ENCODE measurements around the gene ZNF165.
"Not testable (repeated sequence)": the region's sequence is repeated elsewhere in the genome, so short reads cannot be mapped to it uniquely, and the experiment has no call there.

ZNF165 gene

DNA sequence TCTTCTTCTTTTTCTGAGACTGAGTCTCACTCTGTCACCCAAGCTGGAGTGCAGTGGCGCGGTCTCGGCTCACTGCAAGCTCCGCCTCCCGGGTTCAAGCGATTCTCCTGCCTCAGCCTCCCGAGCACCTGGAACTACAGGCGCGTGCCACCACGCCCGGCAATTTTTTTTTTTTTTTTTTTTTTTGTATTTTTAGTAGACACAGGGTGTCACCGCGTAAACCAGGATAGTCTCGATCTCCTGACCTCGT, at the start of gene ZNF165:
Gene ZNF165, plus strand, starts transcription at position 188 of the 250 bp plus-strand sequence. CDS start 4,913 bp downstream, outside the sequence.
- not testable (repeated sequence) for DNase-seq

DNA sequence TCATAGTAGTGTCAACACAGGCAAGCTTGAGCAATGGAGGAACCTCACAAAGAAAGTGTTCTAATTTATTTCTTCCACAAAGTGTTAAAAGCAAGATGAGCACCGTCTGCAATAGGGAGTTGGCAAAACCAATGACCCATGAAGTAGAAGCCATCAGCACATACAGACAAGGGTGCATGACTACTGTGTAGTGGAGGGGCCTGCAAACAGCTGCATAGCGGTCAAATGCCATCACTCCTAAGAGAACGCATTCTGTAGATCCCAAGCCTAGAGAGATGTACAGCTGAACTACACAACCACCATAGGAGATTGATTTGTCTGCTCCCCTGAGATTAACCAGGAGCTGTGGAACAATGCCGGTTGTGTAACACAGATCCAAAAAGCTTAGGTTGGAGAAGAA, 26.8 kb upstream of the ZNF165 start:
- no peak for DNase-seq

DNA sequence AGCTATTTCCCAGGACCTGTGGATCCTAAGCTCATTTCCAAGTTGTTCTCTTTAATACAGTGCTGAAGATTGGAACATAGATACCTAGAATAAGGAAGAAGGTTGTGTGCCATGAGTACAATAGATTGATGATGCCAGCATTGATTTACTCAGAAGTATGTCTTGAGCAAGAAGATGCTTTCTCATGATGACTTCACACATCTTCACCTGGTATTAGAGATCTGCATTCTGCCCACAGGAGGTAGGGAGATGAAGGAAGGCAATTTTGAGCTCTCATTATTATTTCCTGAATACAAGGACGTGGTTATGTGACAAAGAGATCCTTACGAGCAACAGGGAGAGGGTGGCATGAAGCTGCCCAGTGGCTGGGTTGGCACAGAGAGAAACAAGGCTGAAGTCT, 20.0 kb upstream of the ZNF165 start:
- DNase-seq, result peak in 1 of 3 donors; percentile 1

DNA sequence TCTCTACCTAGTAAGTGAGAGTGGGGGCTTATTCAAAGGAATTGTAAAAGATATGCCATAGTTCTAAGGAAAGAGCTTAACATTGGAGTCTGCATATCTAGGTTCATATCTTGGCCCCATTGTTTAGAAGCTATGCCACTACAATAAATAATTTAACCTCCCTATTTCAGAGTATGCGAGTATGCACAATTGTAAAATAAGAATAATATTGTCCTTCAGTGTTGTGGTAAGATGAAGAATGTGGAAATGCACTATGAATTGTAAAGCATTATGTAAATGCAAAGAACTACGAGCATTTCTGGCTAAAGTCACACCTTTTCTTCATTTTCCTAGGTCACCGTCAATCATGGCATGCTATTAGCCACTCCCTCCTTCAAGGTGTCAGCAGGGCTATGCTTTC, 16.1 kb upstream of the ZNF165 start:
- no peak for DNase-seq

DNA sequence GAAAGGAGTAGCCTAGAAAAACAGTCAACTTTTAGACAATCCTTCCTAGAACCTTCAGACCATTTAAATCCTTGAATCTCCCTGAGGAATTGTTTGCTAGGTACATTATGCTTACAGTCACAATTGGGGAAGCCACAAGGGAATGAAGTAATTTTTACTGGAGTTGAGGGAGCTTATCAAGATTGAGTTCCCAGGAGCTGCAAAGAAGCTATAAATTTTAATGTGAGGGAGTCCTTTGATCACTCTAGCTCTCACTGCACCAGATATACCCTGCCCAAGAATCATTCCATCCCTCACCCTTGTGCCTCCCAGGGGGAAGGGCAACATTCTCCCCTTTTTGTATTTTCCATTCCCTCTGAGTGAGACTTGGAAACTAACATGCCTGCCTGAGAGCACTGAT, 12.3 kb upstream of the ZNF165 start:
- no peak for DNase-seq

DNA sequence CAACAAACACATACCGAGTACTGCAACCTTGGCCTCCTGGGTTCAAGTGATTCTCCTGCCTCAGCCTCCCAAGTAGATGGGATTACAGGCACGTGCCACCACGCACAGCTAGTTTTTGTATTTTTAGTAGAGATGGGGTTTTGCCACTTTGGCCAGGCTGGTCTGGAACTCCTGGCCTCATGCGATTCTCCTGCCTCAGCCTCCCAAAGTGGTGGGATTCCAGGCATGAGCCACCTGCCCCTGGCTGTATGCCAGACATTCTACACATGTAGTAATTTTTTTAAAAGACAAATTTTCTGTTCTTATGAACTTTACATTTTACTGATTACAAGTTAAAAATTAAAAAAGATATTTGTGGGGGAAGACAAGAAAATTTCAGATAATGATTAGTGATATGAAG, 9.4 kb upstream of the ZNF165 start:
- not testable (repeated sequence) for DNase-seq

DNA sequence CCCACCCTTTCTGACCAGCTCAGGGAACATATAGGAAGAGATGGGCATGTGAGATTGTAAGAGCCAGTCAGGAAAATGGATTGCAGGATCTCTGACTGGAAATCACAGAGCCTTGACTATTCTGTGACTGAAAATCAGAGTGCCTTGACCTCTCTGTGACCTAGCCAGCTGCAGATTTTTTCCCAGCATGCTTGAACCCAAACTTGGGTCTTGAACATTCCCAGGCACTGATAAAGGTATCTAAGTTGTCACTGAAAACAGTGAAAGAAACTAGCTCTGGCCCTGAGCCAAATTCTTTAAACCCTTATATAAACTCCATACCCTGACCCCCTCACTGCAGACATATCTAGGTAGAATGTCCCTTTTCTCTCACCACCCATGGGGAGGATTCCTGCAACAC, 2.3 kb upstream of the ZNF165 start:
- DNase-seq, result no peak

DNA sequence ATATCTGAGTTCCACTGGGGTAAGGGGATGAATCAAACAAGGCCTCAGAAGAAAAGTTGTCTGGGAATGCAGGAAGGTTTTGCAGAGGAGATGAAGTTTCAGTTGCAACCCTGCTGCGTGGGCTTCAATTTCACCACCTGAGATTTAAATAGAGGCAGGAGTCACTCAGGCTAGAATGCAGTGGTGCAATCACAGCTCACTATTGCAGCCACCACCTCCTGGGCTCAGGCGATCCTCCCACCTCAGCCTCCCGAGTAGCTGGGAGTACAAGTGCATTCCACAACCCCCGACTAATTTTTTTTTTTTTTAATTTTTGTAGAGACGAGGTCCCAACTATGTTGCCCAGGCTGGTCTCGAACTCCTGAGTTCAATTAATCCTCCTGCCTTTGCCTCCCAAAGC, 1.5 kb upstream of the ZNF165 start:
- DNase-seq, result no peak

DNA sequence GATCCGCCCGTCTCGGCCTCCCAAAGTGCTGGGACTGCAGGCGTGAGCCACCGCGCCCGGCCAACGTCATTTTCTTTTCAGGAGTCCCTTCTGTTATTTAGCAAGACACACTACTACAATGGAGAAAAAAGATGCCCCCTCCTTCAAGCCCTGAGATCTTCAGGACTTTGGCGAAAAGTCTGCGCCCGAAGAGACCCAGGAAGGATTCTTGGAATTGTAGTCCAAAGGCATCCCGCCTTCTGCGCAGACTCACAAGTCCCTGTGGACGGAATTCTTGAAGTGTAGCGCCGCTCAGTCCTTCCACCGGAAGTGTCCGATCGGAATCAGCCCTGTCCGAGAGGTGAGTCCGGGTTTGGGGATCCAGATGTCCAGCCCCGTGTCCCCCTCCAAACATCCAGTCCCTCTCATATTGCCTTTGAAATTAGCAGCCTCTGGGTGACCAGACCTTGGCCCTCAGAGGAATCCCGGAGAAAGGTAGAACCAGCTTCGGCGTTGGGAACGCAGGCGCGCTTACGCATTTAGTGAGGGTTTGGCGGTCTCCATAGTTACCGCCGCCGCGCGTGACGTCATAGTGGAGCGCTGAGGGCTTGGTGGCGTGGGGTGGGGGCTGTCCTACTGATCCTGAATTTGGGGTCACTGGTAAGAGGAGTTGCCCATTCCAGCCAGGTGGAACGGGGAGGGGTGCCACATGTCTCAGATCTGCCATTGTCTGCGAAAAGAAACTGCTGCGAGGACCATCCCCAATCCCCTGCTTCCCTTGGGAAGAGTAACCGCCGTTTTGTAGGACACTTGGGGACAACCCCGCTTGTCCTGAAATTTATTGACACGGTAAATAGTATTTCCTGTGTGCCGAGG, 490 bp downstream of the ZNF165 start:
- peak; percentile 94 to 97 (median 97) for DNase-seq

DNA sequence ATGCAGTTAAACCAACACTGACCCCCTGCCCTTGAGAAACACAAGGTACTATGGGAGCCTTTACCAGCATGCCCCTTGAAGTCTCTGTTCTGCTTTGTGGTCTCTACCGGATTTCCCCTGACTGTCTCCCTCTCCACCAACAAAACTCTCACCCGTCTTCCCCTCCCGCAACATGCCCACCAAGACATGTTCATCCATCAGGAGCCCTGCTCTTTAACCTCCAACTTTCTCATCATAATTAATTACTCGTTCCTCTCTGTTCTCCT, 1.1 kb downstream of the ZNF165 start:
- DNase-seq, result peak in 2 of 3 donors; percentile 9 to 10

DNA sequence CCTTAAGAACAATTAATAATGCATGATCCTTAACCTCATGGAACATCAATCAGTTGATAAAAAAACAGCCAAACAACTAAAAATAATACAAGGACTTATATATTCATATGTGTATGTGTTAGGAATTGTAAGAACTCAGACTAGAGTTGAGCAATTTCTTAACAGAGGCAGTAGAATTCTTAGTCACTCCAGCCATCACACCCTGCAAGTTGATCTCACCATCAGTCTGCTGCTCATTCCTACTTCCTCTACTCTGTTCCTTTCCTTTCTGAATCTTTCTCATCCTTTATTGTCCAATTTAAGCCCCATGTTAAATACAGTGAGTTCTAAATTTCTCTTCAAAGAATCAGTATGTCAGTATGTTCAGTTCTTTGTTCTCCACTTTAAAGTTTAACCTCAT, 2.6 kb downstream of the ZNF165 start:
- peak in 1 of 3 donors; percentile 16 for DNase-seq

DNA sequence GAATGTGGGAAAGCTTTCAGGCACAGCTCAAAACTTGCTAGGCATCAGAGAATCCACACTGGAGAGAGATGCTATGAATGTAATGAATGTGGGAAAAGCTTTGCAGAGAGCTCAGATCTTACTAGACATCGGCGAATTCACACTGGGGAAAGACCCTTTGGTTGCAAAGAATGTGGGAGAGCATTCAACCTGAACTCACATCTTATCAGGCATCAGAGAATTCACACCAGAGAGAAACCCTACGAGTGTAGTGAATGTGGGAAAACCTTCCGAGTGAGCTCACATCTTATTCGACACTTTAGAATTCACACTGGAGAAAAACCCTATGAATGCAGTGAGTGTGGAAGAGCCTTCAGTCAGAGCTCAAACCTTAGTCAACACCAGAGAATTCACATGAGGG, 8.7 kb downstream of the ZNF165 start:
- DNase-seq, result peak in 1 of 3 donors; percentile 13

DNA sequence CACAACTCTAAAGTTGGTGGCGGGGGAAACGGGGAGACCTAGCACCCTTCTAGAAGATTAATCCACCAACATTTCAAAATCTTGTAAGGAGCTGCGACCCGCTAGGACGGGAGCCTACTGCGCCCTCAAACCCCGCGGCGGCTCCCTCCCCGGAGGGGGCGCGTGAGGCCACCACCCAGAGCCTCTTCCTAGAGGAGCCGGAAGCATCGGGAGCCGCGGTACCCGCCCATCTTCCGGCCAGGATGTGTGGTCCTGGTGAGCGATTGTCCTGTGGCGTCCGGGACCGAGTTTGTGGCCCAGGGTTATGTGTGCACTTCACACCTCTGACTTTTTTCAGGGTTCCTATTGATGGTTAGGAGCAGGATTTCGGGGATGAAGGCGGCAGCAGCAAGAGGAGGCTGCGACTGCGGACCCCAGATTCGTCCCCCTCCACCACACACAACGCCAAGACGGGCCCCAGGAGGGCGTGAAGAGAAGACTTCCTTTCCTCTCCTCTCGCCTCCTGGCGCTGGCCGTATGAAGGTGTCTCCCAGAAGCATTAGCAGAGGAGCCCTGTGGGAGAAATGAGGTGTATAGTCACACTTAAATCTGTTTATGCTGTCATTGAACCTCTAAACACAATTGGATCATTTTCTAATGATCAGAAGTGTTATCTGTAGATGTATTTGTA, 10.7 kb downstream of the ZNF165 start:
- DNase-seq, result peak in 1 of 3 donors; percentile 17

DNA sequence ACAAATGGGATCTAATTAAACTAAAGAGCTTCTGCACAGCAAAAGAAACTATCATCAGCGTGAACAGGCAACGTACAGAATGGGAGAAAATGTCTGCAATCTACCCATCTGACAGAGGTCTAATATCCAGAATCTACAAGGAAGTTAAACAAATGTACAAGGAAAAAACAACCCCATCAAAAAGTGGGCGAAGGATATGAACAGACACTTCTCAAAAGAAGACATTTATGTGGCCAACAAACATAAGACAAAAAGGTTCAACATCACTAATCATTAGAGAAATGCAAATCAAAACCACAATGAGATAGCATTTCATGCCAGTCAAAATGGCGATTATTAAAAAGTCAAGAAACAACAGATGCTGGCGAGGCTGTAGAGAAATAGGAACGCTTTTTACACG, 21.9 kb downstream of the ZNF165 start:
- DNase-seq, result not testable (repeated sequence)

DNA sequence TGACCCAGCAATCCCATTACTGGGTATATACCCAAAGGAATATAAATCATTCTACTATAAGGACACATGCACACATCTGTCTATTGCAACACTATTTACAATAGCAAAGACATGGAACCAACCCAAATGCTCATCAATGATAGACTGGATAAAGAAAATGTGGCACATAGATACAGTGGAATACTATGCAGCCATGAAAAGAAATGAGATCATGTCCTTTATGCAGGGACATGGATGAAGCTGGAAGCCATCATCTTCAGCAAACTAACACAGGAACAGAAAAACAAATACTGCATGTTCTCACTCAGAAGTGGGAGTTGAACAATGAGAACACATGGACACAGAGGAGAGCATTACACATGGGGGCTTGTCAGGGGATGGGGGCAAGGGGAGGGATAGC, 22.3 kb downstream of the ZNF165 start:
- not testable (repeated sequence) for DNase-seq

DNA sequence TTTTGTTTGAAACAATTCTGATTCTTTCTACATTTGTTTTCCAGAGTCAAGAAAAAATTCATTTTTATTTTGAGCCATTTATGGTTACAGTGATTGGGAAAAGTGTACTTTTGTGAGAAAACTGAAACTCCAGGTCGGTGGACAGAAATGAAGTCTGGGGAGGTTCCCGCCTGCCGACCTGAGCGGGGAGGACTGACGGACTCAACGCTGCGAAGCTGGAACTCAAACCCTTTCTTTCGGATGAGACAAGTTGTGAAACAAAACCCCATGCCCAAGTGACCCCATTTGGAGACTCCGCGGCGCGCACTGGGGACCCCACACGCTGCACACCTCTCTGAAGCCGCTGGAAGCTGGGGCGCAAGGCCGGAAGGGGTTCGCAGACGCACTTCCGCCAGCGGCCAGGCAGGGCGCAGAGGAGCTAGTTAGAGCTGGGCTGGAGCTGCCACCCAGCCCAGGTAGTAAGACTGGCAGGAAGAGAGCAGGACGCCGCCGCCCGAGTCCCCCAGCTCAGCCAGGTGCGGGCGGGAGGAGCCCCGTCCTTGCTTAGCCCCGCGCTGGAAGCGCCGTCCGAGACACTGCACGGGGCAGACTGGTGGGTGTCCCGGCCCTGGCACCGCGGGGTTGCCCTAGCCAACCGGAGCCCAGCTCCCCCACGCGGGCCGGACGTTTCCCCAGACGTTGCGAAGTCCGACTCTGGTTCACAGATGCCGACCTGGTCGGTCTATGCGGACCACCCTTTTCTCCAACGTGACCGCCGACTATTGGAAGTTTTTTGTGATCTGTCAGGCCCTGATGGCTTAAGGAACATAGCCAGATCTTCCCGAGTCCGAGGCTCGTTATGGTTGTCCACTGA, 24.2 kb downstream of the ZNF165 start:
- DNase-seq, result peak; percentile 76 to 85 (median 80)

DNA sequence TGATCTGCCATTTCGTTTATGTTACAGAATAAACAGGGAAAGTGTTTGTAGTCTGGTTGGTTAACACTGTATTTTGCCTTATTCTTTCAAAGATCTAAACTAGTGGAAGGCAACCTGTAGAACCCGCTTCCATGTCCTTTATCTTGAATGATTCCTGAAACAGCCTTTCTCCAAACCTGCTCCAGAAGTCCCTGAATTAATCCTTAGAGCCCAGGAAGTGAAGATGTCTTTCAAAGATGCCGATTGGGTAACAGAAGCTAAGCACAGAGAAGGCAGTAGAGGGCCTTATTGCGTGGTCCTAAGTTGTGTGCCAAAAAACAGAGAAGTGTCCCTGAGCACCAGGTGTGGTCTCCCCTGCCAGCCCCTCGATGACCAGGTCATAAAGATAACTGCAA, 24.9 kb downstream of the ZNF165 start:
- no peak for DNase-seq

DNA sequence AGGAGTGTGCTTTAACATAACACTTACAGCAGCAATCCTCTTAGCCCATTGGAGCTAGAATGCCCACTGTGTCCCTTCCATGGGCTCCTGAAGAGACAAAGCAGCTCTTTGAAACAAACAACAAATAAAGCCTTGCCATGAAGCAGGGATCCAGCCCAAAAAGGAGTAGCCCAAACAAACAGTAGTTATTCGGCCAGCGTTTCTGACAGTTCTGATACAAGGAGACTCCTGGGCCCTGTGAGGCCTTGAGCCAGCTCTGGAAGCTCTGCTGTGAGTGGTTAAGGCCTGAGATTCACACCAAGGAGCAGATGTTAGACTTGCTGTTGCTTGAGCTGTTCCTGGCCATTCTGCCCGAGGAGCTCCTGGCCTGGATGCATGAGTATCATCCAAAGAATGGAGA, 27.1 kb downstream of the ZNF165 start:
- DNase-seq, result no peak

DNA sequence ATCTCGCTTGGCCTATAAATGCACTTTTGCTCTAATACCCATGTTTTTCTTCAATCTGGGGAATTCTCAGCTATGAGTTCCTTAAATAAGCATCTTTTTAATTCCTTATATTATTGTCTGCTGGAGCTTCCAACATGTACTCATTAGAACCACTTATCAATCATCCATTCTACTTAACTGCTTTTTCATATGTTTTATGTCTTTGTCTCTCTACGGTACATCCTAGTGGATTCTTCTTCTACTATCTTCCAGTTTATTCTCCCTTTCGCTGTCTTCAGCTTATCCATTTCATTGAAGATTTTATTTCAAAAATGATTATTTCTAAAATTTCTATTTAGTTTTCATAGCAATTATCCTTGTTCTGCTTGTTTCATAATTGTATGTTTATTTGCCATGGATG, 31.6 kb downstream of the ZNF165 start:
- no peak for DNase-seq

DNA sequence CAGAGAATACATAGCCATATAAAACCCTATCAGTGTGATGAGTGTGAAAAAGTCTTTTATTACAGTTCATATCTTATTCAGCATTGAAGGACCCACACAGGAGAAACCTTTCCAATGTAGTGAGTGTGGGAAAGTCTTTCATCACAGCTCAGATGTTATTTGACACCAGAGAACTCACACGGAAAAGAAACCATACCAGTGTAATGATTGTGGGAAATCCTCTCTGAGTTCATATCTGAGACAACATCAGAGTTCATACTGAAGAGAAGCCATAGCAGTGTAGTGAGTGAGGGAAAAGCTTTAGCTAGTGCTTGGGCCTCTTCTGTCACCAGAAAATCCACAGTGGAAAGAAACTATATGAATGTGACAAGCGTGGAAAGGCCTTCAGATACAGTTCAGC, 35.4 kb downstream of the ZNF165 start:
- DNase-seq, result no peak

DNA sequence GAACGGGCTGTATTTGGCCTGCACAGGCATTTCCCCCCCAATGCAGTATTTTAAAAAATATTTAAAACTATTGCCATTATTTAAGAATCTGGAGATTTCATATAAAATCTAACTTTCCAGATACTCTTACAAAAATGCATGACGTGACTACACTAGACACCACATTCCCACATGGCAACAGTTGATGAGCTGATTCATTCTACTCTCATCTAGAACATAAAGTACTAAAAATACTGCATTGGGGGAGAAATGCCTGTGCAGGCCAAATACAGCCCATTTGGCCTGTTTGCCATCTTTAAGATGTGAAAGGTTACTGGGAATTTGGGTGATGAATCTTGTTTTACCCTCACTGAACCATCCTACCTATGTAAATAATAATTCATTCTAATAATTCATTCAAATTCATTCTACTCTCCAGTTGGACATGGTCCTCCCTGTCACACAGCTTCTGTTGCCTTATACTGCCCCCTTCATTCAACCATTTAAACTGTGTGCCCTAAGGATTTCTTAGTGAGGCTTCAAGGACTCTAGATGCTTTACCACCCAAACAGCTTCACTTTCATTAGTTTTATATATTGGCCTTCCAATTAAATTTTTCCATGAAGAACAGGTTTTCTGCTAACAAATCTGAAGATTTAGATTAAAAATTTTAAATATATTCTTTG, 37.1 kb downstream of the ZNF165 start:
- DNase-seq, result no peak

DNA sequence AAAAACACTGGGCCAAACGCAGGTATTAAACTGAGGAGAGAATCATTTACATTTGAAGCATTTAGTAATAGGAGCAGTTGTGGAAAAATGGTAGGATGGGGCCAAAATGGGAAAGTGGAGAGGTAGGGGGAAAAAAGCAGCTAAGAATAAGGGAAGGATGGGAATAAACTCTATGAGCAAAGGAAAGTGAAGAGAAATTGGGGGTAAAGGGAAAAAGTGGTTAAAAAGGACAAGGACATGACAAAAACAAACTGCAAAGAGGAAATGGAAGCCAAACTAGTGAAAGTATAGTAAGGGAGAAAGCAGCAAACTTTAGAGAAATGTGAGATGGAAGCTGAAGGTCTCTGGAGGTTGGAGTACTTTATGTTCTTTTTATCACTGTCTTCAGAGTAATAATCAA, 37.8 kb downstream of the ZNF165 start:
- no peak for DNase-seq

DNA sequence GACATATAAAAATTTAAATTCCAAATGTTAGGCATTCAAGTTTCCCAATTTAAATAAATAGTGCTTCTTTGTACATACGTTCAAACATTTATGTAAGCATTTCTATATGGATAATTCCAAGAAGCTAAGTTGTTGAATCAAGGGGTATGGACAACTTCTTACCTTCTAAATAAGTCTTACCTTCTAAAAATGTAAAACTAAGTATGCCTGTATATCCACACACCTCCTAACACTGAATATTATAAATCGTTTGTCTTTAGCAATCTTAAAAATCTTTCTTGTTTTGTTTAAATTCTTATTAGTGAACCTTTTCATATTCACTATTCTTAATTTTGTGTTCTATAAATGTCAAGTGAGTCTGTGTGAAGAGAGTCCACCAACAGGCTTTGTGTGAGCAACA, 41.5 kb downstream of the ZNF165 start:
- no peak for DNase-seq

All from suppressor macrophage treated with lipopolysaccharide for 1 hour (primary cell).